GM12892 (cell line): Measurements from ENCODE around the gene LRRFIP1.

Source experiments
- POLR2A ChIP-seq: IDR thresholded peaks from 2 replicates; pipeline ENCODE4 v1.6.1; 2011; ENCODE audit warnings: low read depth, low read length, control low read depth
- POLR2AphosphoS5 ChIP-seq: IDR thresholded peaks from 2 replicates; pipeline ENCODE4 v1.6.1; 2011; ENCODE audit warnings: low read depth, low read length, control low read depth
- TAF1 ChIP-seq: IDR thresholded peaks from 2 replicates; pipeline ENCODE4 v1.6.1; 2011; ENCODE audit warnings: low read depth, mild to moderate bottlenecking, control low read depth, low read length, borderline replicate concordance

GRCh38 chr2:237639836-237640220, 12.4 kb downstream of the LRRFIP1 start:
- no peak for TF ChIP-seq TAF1
- TF ChIP-seq POLR2AphosphoS5, result no peak
- TF ChIP-seq POLR2A, result no peak
